Choroid plexus epithelial cell (primary cell): ENCODE results near the gene CAPN9.

Source experiments
- DNase-seq: peaks from one replicate; pipeline ENCODE4 v3.0.0-alpha.2; 2010; ENCODE audit warnings: low read depth
- H3K4me3 ChIP-seq: 2 replicates; pipeline ENCODE4 v1.5.1; 2011; ENCODE audit warnings: low read depth, mild to moderate bottlenecking, control low read depth, low read length, moderate library complexity
- TF ChIP-seq, protein P1 (sequence below): conservative IDR thresholded peaks from 2 replicates; pipeline ENCODE4 v1.5.1; 2011; ENCODE audit warnings: low read depth, mild to moderate bottlenecking, control low read depth, inconsistent platforms, low read length, moderate library complexity

The CAPN9 gene

DNA sequence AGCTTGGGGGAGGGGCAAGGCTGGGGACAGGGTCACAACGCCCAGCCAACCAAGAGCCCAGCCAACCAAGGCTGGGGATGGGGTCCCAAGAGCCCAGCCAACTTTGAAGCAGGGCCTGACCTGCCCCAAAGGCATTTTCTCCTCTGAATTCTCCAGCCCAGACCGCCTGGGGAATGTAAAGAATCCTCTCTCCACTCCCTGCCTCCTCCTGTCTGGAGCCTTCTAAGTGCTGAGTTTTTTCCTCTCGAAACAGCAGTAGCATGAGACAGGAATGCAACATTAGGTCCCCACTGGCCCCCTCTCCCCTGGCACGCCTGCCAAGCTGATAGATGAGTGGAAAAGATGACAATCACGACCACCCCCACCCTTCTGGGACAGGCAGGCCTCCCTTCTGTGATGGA, 104.1 kb downstream of the CAPN9 start:
- peak; percentile 87 for DNase-seq
- TF ChIP-seq, protein P1, sequence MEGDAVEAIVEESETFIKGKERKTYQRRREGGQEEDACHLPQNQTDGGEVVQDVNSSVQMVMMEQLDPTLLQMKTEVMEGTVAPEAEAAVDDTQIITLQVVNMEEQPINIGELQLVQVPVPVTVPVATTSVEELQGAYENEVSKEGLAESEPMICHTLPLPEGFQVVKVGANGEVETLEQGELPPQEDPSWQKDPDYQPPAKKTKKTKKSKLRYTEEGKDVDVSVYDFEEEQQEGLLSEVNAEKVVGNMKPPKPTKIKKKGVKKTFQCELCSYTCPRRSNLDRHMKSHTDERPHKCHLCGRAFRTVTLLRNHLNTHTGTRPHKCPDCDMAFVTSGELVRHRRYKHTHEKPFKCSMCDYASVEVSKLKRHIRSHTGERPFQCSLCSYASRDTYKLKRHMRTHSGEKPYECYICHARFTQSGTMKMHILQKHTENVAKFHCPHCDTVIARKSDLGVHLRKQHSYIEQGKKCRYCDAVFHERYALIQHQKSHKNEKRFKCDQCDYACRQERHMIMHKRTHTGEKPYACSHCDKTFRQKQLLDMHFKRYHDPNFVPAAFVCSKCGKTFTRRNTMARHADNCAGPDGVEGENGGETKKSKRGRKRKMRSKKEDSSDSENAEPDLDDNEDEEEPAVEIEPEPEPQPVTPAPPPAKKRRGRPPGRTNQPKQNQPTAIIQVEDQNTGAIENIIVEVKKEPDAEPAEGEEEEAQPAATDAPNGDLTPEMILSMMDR, result no peak
- H3K4me3 ChIP-seq, result no peak overlapping the region
